Loucy (cell line): Measurements from ENCODE around the gene PCDHGB3.

ENCODE experiments used
- H2AFZ ChIP-seq: fragments of 200-600 bp; sonication (generic); 2 replicates; pipeline ENCODE4 v1.6.0; 2016; ENCODE audit warnings: antibody characterized with exemption, mild to moderate bottlenecking, low read length, moderate library complexity
- H3F3A ChIP-seq: fragments of 200-600 bp; 2 replicates; pipeline ENCODE4 v1.6.0; 2016; ENCODE audit warnings: antibody characterized with exemption, low read depth, mild to moderate bottlenecking
- H3K27me3 ChIP-seq: fragments of 200-600 bp; sonication (generic); 2 replicates; pipeline ENCODE4 v1.6.1; 2014; ENCODE audit warnings: low read length, mild to moderate bottlenecking; ENCODE audit not compliant: insufficient read depth, poor library complexity, severe bottlenecking
- H3K36me3 ChIP-seq: fragments of 200-600 bp; sonication (generic); 2 replicates; pipeline ENCODE4 v1.6.1; 2016; ENCODE audit warnings: low read length; ENCODE audit not compliant: insufficient read depth
- H3K4me1 ChIP-seq: fragments of 200-600 bp; sonication (generic); 2 replicates; pipeline ENCODE4 v1.5.1; 2014; ENCODE audit warnings: low read length, mild to moderate bottlenecking; ENCODE audit not compliant: insufficient read depth, poor library complexity, severe bottlenecking
- H3K4me2 ChIP-seq: fragments of 200-600 bp; sonication (generic); 2 replicates; pipeline ENCODE4 v1.6.0; 2014; ENCODE audit warnings: antibody characterized with exemption, low read length, low read depth, mild to moderate bottlenecking; ENCODE audit not compliant: poor library complexity, severe bottlenecking
- H3K4me3 ChIP-seq: fragments of 200-600 bp; sonication (generic); 2 replicates; pipeline ENCODE4 v1.5.1; 2014; ENCODE audit warnings: low read length, mild to moderate bottlenecking, mixed read lengths; ENCODE audit not compliant: poor library complexity, severe bottlenecking
- H3K79me2 ChIP-seq: fragments of 200-600 bp; sonication (generic); 2 replicates; pipeline ENCODE4 v1.6.1; 2014; ENCODE audit warnings: low read length; ENCODE audit not compliant: insufficient read depth
- H3K9ac ChIP-seq: fragments of 200-600 bp; sonication (generic); 2 replicates; pipeline ENCODE4 v1.6.0; 2014; ENCODE audit warnings: mild to moderate bottlenecking, low read depth, low read length, moderate library complexity; ENCODE audit not compliant: poor library complexity, severe bottlenecking
- H3K9me2 ChIP-seq: fragments of 200-600 bp; sonication (generic); replicated peaks from 2 replicates; pipeline ENCODE4 v1.6.1; 2016; ENCODE audit warnings: low read depth, low read length, mixed read lengths
- H3K9me3 ChIP-seq: fragments of 200-600 bp; sonication (generic); 2 replicates; pipeline ENCODE4 v1.6.1; 2014; ENCODE audit warnings: mild to moderate bottlenecking, antibody characterized with exemption, low read length, low read depth; ENCODE audit not compliant: insufficient read depth
- H4K20me1 ChIP-seq: fragments of 200-600 bp; sonication (generic); 2 replicates; pipeline ENCODE4 v1.6.0; 2014; ENCODE audit warnings: antibody characterized with exemption, low read length, mild to moderate bottlenecking; ENCODE audit not compliant: insufficient read depth, poor library complexity, severe bottlenecking
- EZH2phosphoT487 ChIP-seq: fragments of 200-600 bp; IDR thresholded peaks from 2 replicates; pipeline ENCODE4 v1.6.1; 2018; ENCODE audit warnings: antibody characterized with exemption, mild to moderate bottlenecking, moderate library complexity, borderline replicate concordance
- TF ChIP-seq, protein P1 (sequence below): fragments of 200-600 bp; sonication (generic); conservative IDR thresholded peaks from 2 replicates; pipeline ENCODE4 v1.5.1; 2014; ENCODE audit warnings: mild to moderate bottlenecking, antibody characterized with exemption, low read length

The PCDHGB3 gene

DNA sequence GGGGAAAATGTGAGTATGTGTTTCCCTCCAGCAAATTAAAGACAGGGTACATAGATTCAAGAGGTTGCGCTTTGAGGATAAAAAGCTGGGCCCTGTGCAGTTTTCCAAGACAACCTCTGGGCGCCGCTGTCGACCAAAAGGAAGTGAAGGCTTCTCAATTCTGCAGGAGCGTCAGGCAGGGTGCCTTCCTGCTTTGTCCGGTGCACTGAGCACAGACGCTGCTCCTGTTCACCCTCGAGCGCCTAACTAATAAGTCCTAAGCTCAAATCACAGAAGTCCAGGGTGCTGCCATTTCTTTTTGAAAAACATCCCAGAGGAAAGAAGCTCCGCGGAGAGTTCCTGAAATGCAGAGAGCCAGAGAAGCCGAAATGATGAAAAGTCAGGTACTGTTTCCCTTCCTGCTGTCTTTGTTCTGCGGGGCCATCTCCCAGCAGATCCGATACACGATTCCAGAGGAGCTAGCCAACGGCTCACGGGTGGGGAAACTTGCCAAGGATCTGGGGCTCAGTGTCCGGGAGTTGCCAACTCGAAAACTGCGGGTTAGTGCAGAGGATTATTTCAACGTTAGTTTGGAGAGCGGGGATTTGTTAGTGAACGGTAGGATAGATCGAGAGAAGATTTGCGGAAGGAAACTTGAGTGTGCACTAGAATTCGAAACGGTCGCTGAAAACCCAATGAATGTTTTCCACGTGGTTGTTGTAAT is 20.0 kb upstream of the PCDHGB3 start, which contains the start of gene PCDHGB1:
TSS of gene PCDHGB1 (plus strand) at position 183 of the 703 bp plus-strand sequence. CDS start at position 345, 162 bp downstream.
- Histone ChIP-seq H3K9me2 (no peaks in the 10 kb centered on the region), H4K20me1 (no peaks in the 10 kb centered on the region), H3K36me3 (no peaks in the 10 kb centered on the region), H3K9me3 (no peaks in the 10 kb centered on the region), H3K79me2 (no peaks in the 10 kb centered on the region), H3K9ac (no peak within 1 kb of the TSS), H3K4me3 (peak within 1 kb of the TSS; percentile 44), H3F3A (no peaks in the 10 kb centered on the region), H3K27me3 (no peaks in the 10 kb centered on the region), H3K4me2 (no peak within 1 kb of the TSS), H2AFZ (peak within 1 kb of the TSS; percentile 59), H3K4me1 (no peaks in the 10 kb centered on the region)
- TF ChIP-seq, protein P1, sequence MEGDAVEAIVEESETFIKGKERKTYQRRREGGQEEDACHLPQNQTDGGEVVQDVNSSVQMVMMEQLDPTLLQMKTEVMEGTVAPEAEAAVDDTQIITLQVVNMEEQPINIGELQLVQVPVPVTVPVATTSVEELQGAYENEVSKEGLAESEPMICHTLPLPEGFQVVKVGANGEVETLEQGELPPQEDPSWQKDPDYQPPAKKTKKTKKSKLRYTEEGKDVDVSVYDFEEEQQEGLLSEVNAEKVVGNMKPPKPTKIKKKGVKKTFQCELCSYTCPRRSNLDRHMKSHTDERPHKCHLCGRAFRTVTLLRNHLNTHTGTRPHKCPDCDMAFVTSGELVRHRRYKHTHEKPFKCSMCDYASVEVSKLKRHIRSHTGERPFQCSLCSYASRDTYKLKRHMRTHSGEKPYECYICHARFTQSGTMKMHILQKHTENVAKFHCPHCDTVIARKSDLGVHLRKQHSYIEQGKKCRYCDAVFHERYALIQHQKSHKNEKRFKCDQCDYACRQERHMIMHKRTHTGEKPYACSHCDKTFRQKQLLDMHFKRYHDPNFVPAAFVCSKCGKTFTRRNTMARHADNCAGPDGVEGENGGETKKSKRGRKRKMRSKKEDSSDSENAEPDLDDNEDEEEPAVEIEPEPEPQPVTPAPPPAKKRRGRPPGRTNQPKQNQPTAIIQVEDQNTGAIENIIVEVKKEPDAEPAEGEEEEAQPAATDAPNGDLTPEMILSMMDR: peak; percentile 65
- no peak for TF ChIP-seq EZH2phosphoT487

DNA sequence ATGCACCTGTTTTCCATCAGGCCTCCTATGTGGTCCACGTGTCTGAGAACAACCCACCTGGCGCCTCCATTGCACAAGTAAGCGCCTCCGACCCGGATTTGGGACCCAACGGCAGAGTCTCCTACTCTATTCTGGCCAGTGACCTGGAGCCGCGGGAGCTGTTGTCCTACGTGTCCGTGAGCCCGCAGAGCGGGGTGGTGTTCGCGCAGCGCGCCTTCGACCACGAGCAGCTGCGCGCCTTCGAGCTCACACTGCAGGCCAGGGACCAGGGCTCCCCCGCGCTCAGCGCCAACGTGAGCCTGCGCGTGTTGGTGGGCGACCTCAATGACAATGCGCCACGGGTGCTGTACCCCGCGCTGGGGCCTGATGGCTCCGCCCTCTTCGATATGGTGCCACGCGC is 18.5 kb upstream of the PCDHGB3 start:
- H3F3A ChIP-seq: no peaks in the 10 kb centered on the region
- TF ChIP-seq, protein P1: no peak
- TF ChIP-seq EZH2phosphoT487: no peak
- no peaks in the 10 kb centered on the region for H3K27me3 ChIP-seq
- no peak overlapping the region for H3K4me2 ChIP-seq
- H3K36me3 ChIP-seq: no peaks in the 10 kb centered on the region
- H3K9me2 ChIP-seq: no peaks in the 10 kb centered on the region
- H3K79me2 ChIP-seq: no peaks in the 10 kb centered on the region
- no peak overlapping the region for H3K9ac ChIP-seq
- H3K4me3 ChIP-seq: no peak overlapping the region
- no peaks in the 10 kb centered on the region for H4K20me1 ChIP-seq
- no peaks in the 10 kb centered on the region for H3K4me1 ChIP-seq
- H2AFZ ChIP-seq: no peak overlapping the region
- no peaks in the 10 kb centered on the region for H3K9me3 ChIP-seq

DNA sequence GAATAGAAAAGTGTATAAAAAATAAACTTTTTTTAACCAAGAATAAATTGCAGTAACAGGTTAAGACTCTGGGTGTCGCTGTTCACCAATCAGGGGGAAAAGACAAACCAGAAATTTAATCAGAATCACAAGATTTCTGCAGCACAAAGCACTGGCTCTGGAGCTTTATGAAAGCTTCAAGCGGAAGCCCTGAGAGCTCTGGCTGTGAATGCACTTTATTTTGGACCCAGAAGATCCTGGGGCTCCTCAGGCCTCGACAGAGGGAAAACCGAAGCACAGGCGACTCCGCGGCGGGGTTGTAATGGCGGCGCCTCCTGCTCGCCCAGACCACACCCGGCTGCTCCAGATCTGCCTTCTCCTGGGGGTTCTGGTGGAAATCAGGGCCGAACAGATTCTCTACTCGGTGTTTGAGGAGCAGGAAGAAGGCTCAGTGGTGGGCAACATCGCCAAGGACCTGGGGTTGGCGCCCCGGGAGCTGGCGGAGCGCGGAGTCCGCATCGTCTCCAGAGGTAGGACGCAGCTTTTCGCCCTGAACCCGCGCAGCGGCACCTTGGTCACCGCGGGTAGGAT is 15.1 kb upstream of the PCDHGB3 start, which contains the start of gene PCDHGA4:
TSS of gene PCDHGA4 (plus strand) at position 122 of the 570 bp plus-strand sequence. CDS start at position 209, 87 bp downstream.
- no peaks in the 10 kb centered on the region for H3K9me3 ChIP-seq
- H3F3A ChIP-seq: no peaks in the 10 kb centered on the region
- H3K4me1 ChIP-seq: no peaks in the 10 kb centered on the region
- H3K36me3 ChIP-seq: no peaks in the 10 kb centered on the region
- no peaks in the 10 kb centered on the region for H4K20me1 ChIP-seq
- no peaks in the 10 kb centered on the region for H3K79me2 ChIP-seq
- H2AFZ ChIP-seq: peak within 1 kb of the TSS; percentile 48; the same call in 1 of the 2 replicates
- no peak within 1 kb of the TSS for H3K9ac ChIP-seq
- TF ChIP-seq EZH2phosphoT487: no peak
- TF ChIP-seq, protein P1: peak; percentile 80
- no peak within 1 kb of the TSS for H3K4me2 ChIP-seq
- no peak within 1 kb of the TSS for H3K4me3 ChIP-seq
- H3K27me3 ChIP-seq: no peaks in the 10 kb centered on the region
- H3K9me2 ChIP-seq: no peaks in the 10 kb centered on the region
